SK-N-SH treated with all-trans-retinoic acid at 6 μM for 48 hours (cell line): ENCODE measurements around the gene BCKDHB.

ENCODE experiments used
- ARNTL ChIP-seq: fragments of 450-650 bp; formaldehyde crosslinking; IDR thresholded peaks from 2 replicates; pipeline ENCODE4 v1.5.0; 2020; ENCODE audit warnings: low read depth, mild to moderate bottlenecking, moderate library complexity, borderline replicate concordance
- BACH2 ChIP-seq: fragments of 250-450 bp; sonication (Bioruptor Pico); IDR thresholded peaks from 2 replicates; pipeline ENCODE4 v1.9.0; 2021; ENCODE audit warnings: mild to moderate bottlenecking, borderline replicate concordance
- CREB5 ChIP-seq: fragments of 250-450 bp; sonication (Bioruptor Pico); IDR thresholded peaks from 2 replicates; pipeline ENCODE4 v1.5.1; 2020; ENCODE audit warnings: low read depth, mild to moderate bottlenecking, moderate library complexity
- CSDC2 ChIP-seq: fragments of 250-450 bp; sonication (Bioruptor Pico); IDR thresholded peaks from 2 replicates; pipeline ENCODE4 v1.5.0; 2020; ENCODE audit warnings: mild to moderate bottlenecking, moderate library complexity
- GLIS3 ChIP-seq: fragments of 250-450 bp; sonication (Bioruptor Pico); IDR thresholded peaks from 2 replicates; pipeline ENCODE4 v1.5.0; 2020; ENCODE audit warnings: mild to moderate bottlenecking, moderate library complexity
- PATZ1 ChIP-seq: fragments of 250-450 bp; sonication (Bioruptor Pico); IDR thresholded peaks from 2 replicates; pipeline ENCODE4 v1.8.0; 2020; ENCODE audit warnings: mild to moderate bottlenecking, moderate library complexity, borderline replicate concordance
- SNAI2 ChIP-seq: fragments of 250-450 bp; sonication (Bioruptor Pico); IDR thresholded peaks from 2 replicates; pipeline ENCODE4 v1.5.0; 2020; ENCODE audit warnings: mild to moderate bottlenecking, moderate library complexity
- ZFP3 ChIP-seq: fragments of 250-450 bp; sonication (Bioruptor Pico); IDR thresholded peaks from 2 replicates; pipeline ENCODE4 v1.5.0; 2020; ENCODE audit warnings: mild to moderate bottlenecking, moderate library complexity
- ZNF565 ChIP-seq: fragments of 450-650 bp; formaldehyde crosslinking; conservative IDR thresholded peaks from 2 replicates; pipeline ENCODE4 v1.5.0; 2020; ENCODE audit warnings: low read depth, mild to moderate bottlenecking, moderate library complexity
- ZNF8 ChIP-seq: fragments of 450-650 bp; formaldehyde crosslinking; IDR thresholded peaks from 2 replicates; pipeline ENCODE4 v1.5.0; 2020; ENCODE audit warnings: mild to moderate bottlenecking, moderate library complexity

- TF ChIP-seq ZNF565: no peak
- TF ChIP-seq ARNTL (CRISPR knock-in tag): no peak
- TF ChIP-seq BACH2 (CRISPR knock-in tag): no peak
- no peak for TF ChIP-seq ZNF8
- no peak for TF ChIP-seq CSDC2 (CRISPR knock-in tag)
- no peak for TF ChIP-seq PATZ1
- TF ChIP-seq ZFP3 (CRISPR knock-in tag): no peak
- TF ChIP-seq GLIS3: no peak
- TF ChIP-seq CREB5 (CRISPR knock-in tag): no peak
- no peak for TF ChIP-seq SNAI2 (CRISPR knock-in tag)
These were observed 76.7 kb downstream of the BCKDHB start for GRCh38 chr6:80183019-80183795.
